CD4-positive, alpha-beta T cell (primary cell): ENCODE results near the gene MYO1D. TPM values are rescaled to one million over a fixed set of nuclear protein-coding genes. Genes with fewer than 3 reads are reported as not detected.
A peak's percentile ranks its signal among the peaks of the same experiment; 100 is the strongest.

Experiments
- ATAC-seq: fragments of 200-7000 bp; cut with Tn5 transposase; one replicate; pipeline ENCODE4 v1.10.0; 2022; ENCODE audit warnings: mild to moderate bottlenecking; ENCODE audit not compliant: poor library complexity
- CTCF ChIA-PET: fragments of 350-600 bp; sonication (Branson Sonifier 250); formaldehyde crosslinking; loops from one replicate; lab custom pipeline; 2021; ENCODE audit warnings: antibody characterized with exemption, inconsistent platforms; lab: Charles Lee
- POLR2A ChIA-PET: fragments of 350-600 bp; sonication (Branson Sonifier 250); formaldehyde crosslinking; loops from one replicate; lab custom pipeline; 2021; ENCODE audit warnings: antibody characterized with exemption, inconsistent platforms; lab: Charles Lee
- DNase-seq, 14 experiments: peaks; one replicate each; pipeline ENCODE4 v3.0.0-alpha.2; 2013 to 2020; ENCODE audit warnings: mixed read lengths in 2 of 14
- H3K27ac ChIP-seq, 2 donors: one replicate each; pipeline versions ENCODE4 v1.5.1 to v1.7.0; 2013; ENCODE audit warnings: low read length in 2 of 2, low read depth in 1 of 2, mild to moderate bottlenecking in 1 of 2
- H3K27me3 ChIP-seq, 2 experiments: 1 replicate in 1 of 2; 2 replicates in 1 of 2; pipeline versions ENCODE4 v1.6.1 to v1.7.0; 2013; ENCODE audit warnings: low read length in 2 of 2, control low read depth in 1 of 2, mild to moderate bottlenecking in 1 of 2, moderate library complexity in 1 of 2; ENCODE audit not compliant: insufficient read depth in 2 of 2, control insufficient read depth in 1 of 2
- H3K36me3 ChIP-seq: one replicate; pipeline ENCODE4 v1.6.1; 2013; ENCODE audit warnings: low read length, control low read depth; ENCODE audit not compliant: insufficient read depth
- H3K4me1 ChIP-seq: one replicate; pipeline ENCODE4 v1.6.1; 2013; ENCODE audit warnings: low read length, control low read depth; ENCODE audit not compliant: insufficient read depth
- H3K4me3 ChIP-seq: one replicate; pipeline ENCODE4 v1.5.1; 2013; ENCODE audit warnings: mild to moderate bottlenecking, low read length, moderate library complexity
- H3K9me3 ChIP-seq, 2 experiments: 1 replicate in 1 of 2; 2 replicates in 1 of 2; pipeline versions ENCODE4 v1.6.1 to v1.7.0; 2013; ENCODE audit warnings: low read length in 2 of 2, mild to moderate bottlenecking in 2 of 2, control low read depth in 1 of 2, moderate library complexity in 1 of 2; ENCODE audit not compliant: control insufficient read depth in 1 of 2, insufficient read depth in 1 of 2
- H3K27ac Mint-ChIP-seq: one replicate; pipeline ENCODE4 v1.8.0; 2020; ENCODE audit warnings: mixed read lengths
- H3K27me3 Mint-ChIP-seq: one replicate; pipeline ENCODE4 v1.8.0; 2021; ENCODE audit warnings: mixed read lengths
- H3K36me3 Mint-ChIP-seq: one replicate; pipeline ENCODE4 v1.8.0; 2021; ENCODE audit warnings: low read depth, mixed read lengths
- H3K4me1 Mint-ChIP-seq: one replicate; pipeline ENCODE4 v1.8.0; 2021; ENCODE audit warnings: low read depth, mixed read lengths
- H3K4me3 Mint-ChIP-seq: one replicate; pipeline ENCODE4 v1.8.0; 2020; ENCODE audit warnings: mild to moderate bottlenecking, mixed read lengths
- H3K9me3 Mint-ChIP-seq: one replicate; pipeline ENCODE4 v1.8.0; 2020; ENCODE audit warnings: mixed read lengths
- CTCF ChIP-seq: fragments of 200-600 bp; IDR thresholded peaks from one replicate; pipeline ENCODE4 v1.8.0; 2022; ENCODE audit warnings: antibody characterized with exemption, mild to moderate bottlenecking
- intact Hi-C, 2 experiments: fragments of 100-400 bp; cut with DNase I in 1 of 2; cut with micrococcal nuclease in 1 of 2; formaldehyde crosslinking; loops; one replicate each; pipeline versions ENCODE4 v1.15.1 to v1.9.0; 2023 to 2025; cut with DNase I, micrococcal nuclease
- total RNA-seq, 174 experiments: library from RNA in 2 of 174; stranded (reverse) in 2 of 174; gene quantifications; one replicate each; pipeline ENCODE4 v1.2.3 and lab custom pipeline; 2021 to 2026

MYO1D gene
- total RNA-seq, 2 experiments from 2014 or later = 5.8 to 6.4 TPM

- Mint-ChIP-seq H3K36me3 (no peaks in the 10 kb centered on the region), H3K27me3 (no peaks in the 10 kb centered on the region), H3K27ac (peak overlapping the region; percentile 64), H3K9me3 (no peaks in the 10 kb centered on the region), H3K4me3 (peak overlapping the region; percentile 11), H3K4me1 (peaks cover 22% of the 10 kb centered on the region)
- Histone ChIP-seq H3K4me1 (peaks cover 9% of the 10 kb centered on the region), H3K27ac (no peak overlapping the region), H3K9me3 (no peaks in the 10 kb centered on the region), H3K27me3 (no peaks in the 10 kb centered on the region), H3K36me3 (no peaks in the 10 kb centered on the region), H3K4me3 (no peak overlapping the region)
- no peak for ATAC-seq
- CTCF ChIA-PET = no interaction called here
- no peak for TF ChIP-seq CTCF
- no peak for DNase-seq
- intact Hi-C loops = no loop called here
- POLR2A ChIA-PET = interaction anchor here (0.8 to 1.0 kb wide), 2 partner anchors 71 to 72 kb away, joined by 3 read pairs; partner anchors contain the start of gene CDK5R1
These were observed 317.8 kb downstream of the MYO1D start for GRCh38 chr17:32558997-32559650.

- intact Hi-C loops = no loop called here
- H3K36me3 ChIP-seq = no peaks in the 10 kb centered on the region
- no peaks in the 10 kb centered on the region for H3K9me3 ChIP-seq
- H3K27ac ChIP-seq = no peak overlapping the region
- no peak for TF ChIP-seq CTCF
- ChIA-PET POLR2A (interaction anchor here (0.8 to 1.0 kb wide), 2 partner anchors 71 to 72 kb away, joined by 3 read pairs; partner anchors contain the start of gene CDK5R1), CTCF (no interaction called here)
- Mint-ChIP-seq H3K4me3 (peak overlapping the region; percentile 32), H3K9me3 (no peaks in the 10 kb centered on the region), H3K27me3 (no peaks in the 10 kb centered on the region), H3K4me1 (peaks cover 28% of the 10 kb centered on the region), H3K36me3 (no peaks in the 10 kb centered on the region), H3K27ac (peak overlapping the region; percentile 64)
- H3K4me3 ChIP-seq = peak overlapping the region; percentile 24
- ATAC-seq (peak; percentile 37), DNase-seq (peak in 3 of 14 experiments; percentile 10 to 20 (median 18))
- H3K27me3 ChIP-seq = no peaks in the 10 kb centered on the region
- peaks cover 13% of the 10 kb centered on the region for H3K4me1 ChIP-seq
These were observed 318.5 kb downstream of the MYO1D start for GRCh38 chr17:32558326-32558955.

GRCh38 chr17:32555611-32556310 is 321.2 kb downstream of the MYO1D start:
- ATAC-seq (no peak), DNase-seq (no peak)
- no peaks in the 10 kb centered on the region for H3K36me3 ChIP-seq
- no peak for TF ChIP-seq CTCF
- ChIA-PET POLR2A (interaction anchor here (1.6 kb wide), 1 partner anchor 36 kb away, joined by 3 read pairs; no protein-coding TSS in a partner anchor), CTCF (no interaction called here)
- Mint-ChIP-seq H3K27me3 (no peaks in the 10 kb centered on the region), H3K36me3 (no peaks in the 10 kb centered on the region), H3K4me1 (peaks cover 52% of the 10 kb centered on the region), H3K27ac (no peak overlapping the region), H3K9me3 (no peaks in the 10 kb centered on the region), H3K4me3 (no peak overlapping the region)
- H3K9me3 ChIP-seq = no peaks in the 10 kb centered on the region
- intact Hi-C loops = no loop called here
- H3K4me3 ChIP-seq = no peak overlapping the region
- H3K27ac ChIP-seq = no peak overlapping the region
- peaks cover 27% of the 10 kb centered on the region for H3K4me1 ChIP-seq
- no peaks in the 10 kb centered on the region for H3K27me3 ChIP-seq
